ENCODE data around the gene WWOX.

The WWOX gene

DNA sequence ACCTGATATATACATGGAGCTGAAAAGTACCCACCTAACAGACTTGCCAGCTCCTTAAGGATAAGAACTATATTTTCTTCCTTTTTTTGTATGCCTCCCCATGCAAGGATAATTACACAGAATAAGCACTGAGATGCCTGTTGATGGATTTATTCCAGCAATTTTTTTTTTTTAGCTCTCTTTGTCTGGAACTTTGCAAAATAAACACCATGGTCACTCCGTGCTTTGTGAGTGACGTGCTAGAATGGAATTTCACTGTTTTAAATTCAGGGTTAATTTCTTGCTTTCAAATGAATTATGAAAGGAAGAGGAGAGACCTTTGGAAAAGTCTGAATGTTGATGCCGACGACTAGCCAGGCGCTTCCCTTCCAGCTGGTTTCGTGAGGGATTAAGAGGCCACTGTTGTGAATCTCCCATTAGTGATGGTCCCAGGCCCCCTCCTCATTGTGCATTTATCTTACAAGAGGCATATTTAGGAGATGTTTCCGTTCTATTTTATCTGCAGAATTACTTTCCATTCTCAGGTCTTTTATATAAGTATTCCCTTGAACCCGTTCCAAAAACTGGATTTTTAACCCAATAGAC lies 529.1 kb downstream of the WWOX start:
- TF ChIP-seq, protein P1, sequence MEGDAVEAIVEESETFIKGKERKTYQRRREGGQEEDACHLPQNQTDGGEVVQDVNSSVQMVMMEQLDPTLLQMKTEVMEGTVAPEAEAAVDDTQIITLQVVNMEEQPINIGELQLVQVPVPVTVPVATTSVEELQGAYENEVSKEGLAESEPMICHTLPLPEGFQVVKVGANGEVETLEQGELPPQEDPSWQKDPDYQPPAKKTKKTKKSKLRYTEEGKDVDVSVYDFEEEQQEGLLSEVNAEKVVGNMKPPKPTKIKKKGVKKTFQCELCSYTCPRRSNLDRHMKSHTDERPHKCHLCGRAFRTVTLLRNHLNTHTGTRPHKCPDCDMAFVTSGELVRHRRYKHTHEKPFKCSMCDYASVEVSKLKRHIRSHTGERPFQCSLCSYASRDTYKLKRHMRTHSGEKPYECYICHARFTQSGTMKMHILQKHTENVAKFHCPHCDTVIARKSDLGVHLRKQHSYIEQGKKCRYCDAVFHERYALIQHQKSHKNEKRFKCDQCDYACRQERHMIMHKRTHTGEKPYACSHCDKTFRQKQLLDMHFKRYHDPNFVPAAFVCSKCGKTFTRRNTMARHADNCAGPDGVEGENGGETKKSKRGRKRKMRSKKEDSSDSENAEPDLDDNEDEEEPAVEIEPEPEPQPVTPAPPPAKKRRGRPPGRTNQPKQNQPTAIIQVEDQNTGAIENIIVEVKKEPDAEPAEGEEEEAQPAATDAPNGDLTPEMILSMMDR (IDR thresholded peaks at IDR 0.05; ENCODE audit: low read depth, low read length) = no peak
- H3K4me3 ChIP-seq (replicated peaks in 1 of 2; ENCODE audit: low read depth in 2 of 2, low read length in 2 of 2) = no peak overlapping the region
- DNase-seq (ENCODE audit: low read depth in 2 of 2) = peak in 1 of 2 donors; percentile 3

GRCh38 chr16:78629173-78629572 lies 529.7 kb downstream of the WWOX start:
- no peak overlapping the region for H3K4me3 ChIP-seq (replicated peaks in 1 of 2; ENCODE audit: low read depth in 2 of 2, low read length in 2 of 2)
- TF ChIP-seq, protein P1 (IDR thresholded peaks at IDR 0.05; ENCODE audit: low read depth, low read length) = no peak
- peak in 1 of 2 donors; percentile 6 for DNase-seq (ENCODE audit: low read depth in 2 of 2)

DNA sequence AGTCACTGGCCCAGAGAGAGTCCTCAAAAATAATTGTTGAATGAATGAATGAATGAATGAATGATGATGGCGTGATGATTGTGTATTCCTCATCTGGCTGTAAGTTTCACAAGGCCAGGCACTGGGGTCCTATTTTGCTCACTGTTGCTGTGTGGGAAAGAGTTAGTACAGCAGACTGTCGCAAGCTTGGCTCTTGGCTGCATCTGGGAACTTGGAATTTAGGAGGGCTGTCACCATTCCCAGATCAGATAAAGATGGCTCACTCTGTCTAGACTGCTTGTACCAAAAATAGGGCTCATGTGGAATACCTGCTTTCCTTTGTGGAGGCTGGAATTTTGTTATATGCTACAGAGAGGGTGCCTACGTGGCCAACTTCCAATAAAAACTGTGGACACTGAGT lies 530.6 kb downstream of the WWOX start:
- TF ChIP-seq, protein P1 (IDR thresholded peaks at IDR 0.05; ENCODE audit: low read depth, low read length) = no peak
- DNase-seq (ENCODE audit: low read depth in 2 of 2) = no peak

DNA sequence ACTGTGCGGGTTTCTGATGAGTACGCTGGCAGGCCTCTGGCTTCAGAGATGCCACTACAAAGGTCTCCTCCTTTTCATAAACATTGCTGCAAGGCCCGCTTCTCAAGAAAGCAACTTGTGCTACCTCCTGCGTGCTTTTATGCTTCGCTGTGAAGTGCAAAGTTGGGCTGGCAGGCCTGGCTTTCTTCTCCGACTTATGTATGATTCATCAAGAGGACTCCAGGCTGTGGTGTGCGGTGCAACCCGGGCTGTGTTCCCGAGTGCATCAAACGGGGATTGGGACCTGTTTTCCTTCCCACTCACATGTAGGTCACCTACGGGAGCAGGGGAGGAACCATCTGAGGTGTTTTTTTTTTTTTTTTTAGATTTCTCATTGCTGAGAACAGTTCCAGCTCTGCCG lies 534.1 kb downstream of the WWOX start:
- DNase-seq (ENCODE audit: low read depth in 2 of 2) = no peak
- TF ChIP-seq, protein P1 (IDR thresholded peaks at IDR 0.05; ENCODE audit: low read depth, low read length) = no peak

More for the DNA sequence above, 530.6 kb downstream of the WWOX start:
- H3K4me3 ChIP-seq (replicated peaks in 1 of 2; ENCODE audit: low read depth in 2 of 2, low read length in 2 of 2) = no peak overlapping the region

GRCh38 chr16:78635807-78636206 lies 536.4 kb downstream of the WWOX start:
- DNase-seq (ENCODE audit: low read depth in 2 of 2) = no peak
- H3K4me3 ChIP-seq (replicated peaks in 1 of 2; ENCODE audit: low read depth in 2 of 2, low read length in 2 of 2) = no peak overlapping the region
- TF ChIP-seq, protein P1 (IDR thresholded peaks at IDR 0.05; ENCODE audit: low read depth, low read length) = no peak

More for the DNA sequence above, 534.1 kb downstream of the WWOX start:
- H3K4me3 ChIP-seq (replicated peaks in 1 of 2; ENCODE audit: low read depth in 2 of 2, low read length in 2 of 2) = no peak overlapping the region

DNA sequence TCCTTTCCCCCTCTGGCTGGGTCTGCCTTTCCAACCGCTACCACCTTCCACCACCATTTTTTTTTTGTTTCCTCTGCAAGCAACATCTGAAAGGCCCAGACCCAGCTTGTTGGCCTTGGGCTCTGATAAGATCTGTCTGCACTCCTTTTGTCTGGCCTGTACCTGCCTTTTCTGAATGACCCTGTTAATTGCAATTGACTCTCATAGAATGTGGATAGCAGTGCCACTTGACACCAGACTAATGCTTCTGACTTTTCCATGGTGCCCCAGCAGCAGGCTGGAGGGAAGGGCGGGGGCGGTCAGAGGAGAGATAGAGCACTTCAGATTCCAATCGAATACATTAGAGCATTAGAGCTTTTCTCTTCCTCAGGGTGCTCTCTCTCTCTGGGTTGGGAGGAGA lies 538.9 kb downstream of the WWOX start:
- no peak overlapping the region for H3K4me3 ChIP-seq (replicated peaks in 1 of 2; ENCODE audit: low read depth in 2 of 2, low read length in 2 of 2)
- DNase-seq (ENCODE audit: low read depth in 2 of 2) = no peak
- TF ChIP-seq, protein P1 (IDR thresholded peaks at IDR 0.05; ENCODE audit: low read depth, low read length) = no peak

DNA sequence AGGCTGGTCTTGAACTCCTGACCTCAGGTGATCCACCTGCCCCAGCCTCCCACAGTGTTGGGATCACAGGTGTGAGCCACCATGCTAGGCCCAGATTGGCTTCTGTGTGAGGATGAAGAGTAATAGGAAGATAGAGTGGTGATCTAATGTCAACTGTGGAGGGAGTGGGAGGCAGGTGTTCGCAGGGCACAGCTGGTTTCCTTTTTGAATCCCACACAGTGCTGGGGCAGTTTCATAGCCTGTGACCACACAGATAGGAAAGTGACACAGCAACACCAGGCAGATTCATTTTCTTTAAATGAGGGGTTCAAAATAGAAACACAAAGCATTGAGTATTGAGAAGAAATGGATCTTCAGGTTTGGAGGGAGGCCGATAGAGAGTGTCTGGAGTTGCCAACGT lies 540.3 kb downstream of the WWOX start:
- no peak for DNase-seq (ENCODE audit: low read depth in 2 of 2)
- TF ChIP-seq, protein P1 (IDR thresholded peaks at IDR 0.05; ENCODE audit: low read depth, low read length) = no peak
- H3K4me3 ChIP-seq (replicated peaks in 1 of 2; ENCODE audit: low read depth in 2 of 2, low read length in 2 of 2) = no peak overlapping the region
